ENCODE measurements around the gene PTPRH. TPM values are rescaled to one million over a fixed set of nuclear protein-coding genes. Genes with fewer than 3 reads are reported as not detected.

The PTPRH gene
- total RNA-seq, 1 experiment from 2014 or later, result 34.6 TPM

- H3K9me3 Mint-ChIP-seq (ENCODE audit: low read depth, unreplicated experiment), result no peaks in the 10 kb centered on the region
- BruUV-seq (replicated peaks), result no TSS peak
- CTCF ChIA-PET, result interaction anchor here (0.5 to 1.9 kb wide), 14 partner anchors 9 to 217 kb away, joined by 3 to 19 read pairs (median 4); partner anchors contain the start of genes HSPBP1, KMT5C, PPP1R12C and PPP6R1
- peak; percentile 98 for DNase-seq
- no peak for TF ChIP-seq CTCF (IDR thresholded peaks at IDR 0.05; ENCODE audit: unreplicated experiment)
- peak within 1 kb of the TSS; percentile 96 for H3K27ac Mint-ChIP-seq (ENCODE audit: unreplicated experiment)
- peaks cover 6% of the 10 kb centered on the region for H3K4me1 Mint-ChIP-seq (ENCODE audit: low read depth, unreplicated experiment)
- peak within 1 kb of the TSS; percentile 84 for H3K4me3 Mint-ChIP-seq (ENCODE audit: low read depth, unreplicated experiment)
- H3K36me3 Mint-ChIP-seq (ENCODE audit: insufficient read depth, unreplicated experiment), result peaks cover 23% of the 10 kb centered on the region
- H3K27me3 Mint-ChIP-seq (ENCODE audit: unreplicated experiment), result peaks cover 22% of the 10 kb centered on the region
- intact Hi-C loops (cut with micrococcal nuclease; ENCODE audit: unreplicated experiment), result loop anchor here (2.0 kb wide), 1 partner anchor 26 kb away; no protein-coding TSS in a partner anchor
These were observed 42.6 kb downstream of the PTPRH start, which contains the start of gene DNAAF3 for GRCh38 chr19:55166530-55167268. Gene DNAAF3, minus strand, starts transcription at chr19:55166613. Its CDS starts 200 bp downstream, at chr19:55166413.

- Mint-ChIP-seq H3K4me3 (ENCODE audit: low read depth, unreplicated experiment) (peak overlapping the region; percentile 84), H3K27me3 (ENCODE audit: unreplicated experiment) (peaks cover 15% of the 10 kb centered on the region), H3K4me1 (ENCODE audit: low read depth, unreplicated experiment) (no peaks in the 10 kb centered on the region), H3K27ac (ENCODE audit: unreplicated experiment) (peak overlapping the region; percentile 96), H3K9me3 (ENCODE audit: low read depth, unreplicated experiment) (no peaks in the 10 kb centered on the region), H3K36me3 (ENCODE audit: insufficient read depth, unreplicated experiment) (peaks cover 21% of the 10 kb centered on the region)
- DNase-seq, result peak; percentile 94
- TF ChIP-seq CTCF (IDR thresholded peaks at IDR 0.05; ENCODE audit: unreplicated experiment), result peak; percentile 66
- CTCF ChIA-PET, result interaction anchor here (0.5 to 1.9 kb wide), 11 partner anchors 10 to 173 kb away, joined by 3 to 19 read pairs (median 5); partner anchors contain the start of genes HSPBP1, KMT5C, PPP1R12C and PPP6R1
- BruUV-seq (replicated peaks), result no TSS peak
- intact Hi-C loops (cut with micrococcal nuclease; ENCODE audit: unreplicated experiment), result loop anchor here (2.0 kb wide), 1 partner anchor 25 kb away; no protein-coding TSS in a partner anchor
These were observed 43.3 kb downstream of the PTPRH start for GRCh38 chr19:55165952-55166529.

- CTCF ChIA-PET, result interaction anchor here (1.6 kb wide), 1 partner anchor 10 kb away, joined by 3 read pairs; no protein-coding TSS in a partner anchor
- no peak overlapping the region for H3K4me3 Mint-ChIP-seq (ENCODE audit: low read depth, unreplicated experiment)
- peaks cover 24% of the 10 kb centered on the region for H3K4me1 Mint-ChIP-seq (ENCODE audit: low read depth, unreplicated experiment)
- no TSS peak for BruUV-seq (replicated peaks)
- H3K9me3 Mint-ChIP-seq (ENCODE audit: low read depth, unreplicated experiment), result no peaks in the 10 kb centered on the region
- no peak for TF ChIP-seq CTCF (IDR thresholded peaks at IDR 0.05; ENCODE audit: unreplicated experiment)
- peaks cover 23% of the 10 kb centered on the region for H3K27me3 Mint-ChIP-seq (ENCODE audit: unreplicated experiment)
- no peak overlapping the region for H3K27ac Mint-ChIP-seq (ENCODE audit: unreplicated experiment)
- intact Hi-C loops (cut with micrococcal nuclease; ENCODE audit: unreplicated experiment), result no loop called here
- no peak for DNase-seq
- peaks cover 51% of the 10 kb centered on the region for H3K36me3 Mint-ChIP-seq (ENCODE audit: insufficient read depth, unreplicated experiment)
These were observed 47.6 kb downstream of the PTPRH start for GRCh38 chr19:55161571-55162322.

- intact Hi-C loops (cut with micrococcal nuclease; ENCODE audit: unreplicated experiment), result no loop called here
- Mint-ChIP-seq H3K27ac (ENCODE audit: unreplicated experiment) (no peak overlapping the region), H3K27me3 (ENCODE audit: unreplicated experiment) (peaks cover 29% of the 10 kb centered on the region), H3K36me3 (ENCODE audit: insufficient read depth, unreplicated experiment) (peaks cover 49% of the 10 kb centered on the region), H3K4me3 (ENCODE audit: low read depth, unreplicated experiment) (no peak overlapping the region), H3K9me3 (ENCODE audit: low read depth, unreplicated experiment) (no peaks in the 10 kb centered on the region), H3K4me1 (ENCODE audit: low read depth, unreplicated experiment) (peaks cover 24% of the 10 kb centered on the region)
- CTCF ChIA-PET, result interaction anchor here (0.7 to 2.5 kb wide), 9 partner anchors 10 to 246 kb away, joined by 3 to 14 read pairs (median 6); partner anchors contain the start of genes KMT5C and UBE2S
- BruUV-seq (replicated peaks), result no TSS peak
- DNase-seq, result no peak
- no peak for TF ChIP-seq CTCF (IDR thresholded peaks at IDR 0.05; ENCODE audit: unreplicated experiment)
These were observed 48.3 kb downstream of the PTPRH start for GRCh38 chr19:55160986-55161365.

All from Calu3 (cell line).